HG03095 (cell line): Measurements from ENCODE around the gene ABCC5.
"Not testable (repeated sequence)": the region's sequence is repeated elsewhere in the genome, so short reads cannot be mapped to it uniquely, and the experiment has no call there.

Source experiments
- ATAC-seq: cut with Tn5 transposase; IDR thresholded peaks from one replicate; pipeline ENCODE4 v1.9.1; 2021; ENCODE audit warnings: moderate library complexity; ENCODE audit not compliant: unreplicated experiment

Gene ABCC5

DNA sequence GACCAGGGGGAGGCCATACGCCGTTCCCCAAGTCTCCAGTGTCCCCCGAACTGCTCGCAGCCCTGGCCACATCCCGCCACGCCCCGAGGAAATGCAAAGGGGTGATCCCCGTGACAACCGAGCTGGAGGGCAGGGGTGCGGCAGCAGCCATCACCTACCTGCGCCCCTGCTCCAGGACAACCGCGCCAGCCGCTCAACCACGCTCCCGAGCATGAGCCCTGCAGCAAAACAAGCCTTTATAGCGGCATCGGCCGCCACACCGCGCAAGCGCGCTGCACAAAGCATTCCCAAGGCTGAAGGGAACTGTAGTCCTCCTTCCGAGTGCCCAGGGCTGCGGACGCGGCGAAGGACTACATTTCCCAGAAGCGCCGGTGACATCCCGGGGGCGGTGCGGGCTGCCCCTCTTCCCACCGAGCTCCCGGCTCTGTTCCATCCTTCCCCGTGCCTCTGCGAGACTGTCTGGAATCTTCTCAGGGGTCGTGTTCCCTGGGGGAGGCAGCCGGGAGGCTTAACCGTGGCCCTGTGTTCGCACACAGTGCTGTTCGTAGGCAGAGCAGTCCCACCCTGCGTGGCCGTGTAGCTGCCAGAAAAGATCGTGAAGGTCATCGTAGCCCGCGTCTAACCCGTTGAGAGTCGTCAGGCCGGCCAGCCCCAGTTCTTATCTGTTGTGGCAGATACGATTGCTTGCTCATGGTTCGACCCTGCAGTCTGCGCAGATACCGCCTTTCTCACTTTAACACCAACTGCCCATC is at the start of gene ABCC5:
TSS of gene ABCC5 (minus strand) at position 213 of the 752 bp plus-strand sequence. CDS start 3,492 bp downstream, outside the sequence.
- ATAC-seq = peak; percentile 97

DNA sequence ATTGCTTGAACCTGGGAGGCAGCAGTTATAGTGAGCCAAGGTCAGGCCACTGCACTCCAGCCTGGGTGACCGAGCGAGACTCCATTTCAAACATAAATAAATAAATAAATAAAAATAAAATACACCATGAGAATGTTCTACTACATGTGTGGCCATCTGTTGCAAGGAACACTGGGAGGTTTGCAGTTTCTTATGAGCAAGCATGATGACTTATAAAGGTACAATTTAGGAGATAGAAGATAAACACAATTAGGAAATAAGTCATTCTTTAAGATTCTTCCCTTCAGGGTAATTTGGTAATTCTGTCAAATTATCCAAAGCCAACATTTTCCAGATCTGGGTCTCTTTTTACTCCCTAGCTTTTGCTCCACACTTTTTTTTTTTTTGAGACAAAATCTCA is 48.5 kb upstream of the ABCC5 start:
- no peak for ATAC-seq

DNA sequence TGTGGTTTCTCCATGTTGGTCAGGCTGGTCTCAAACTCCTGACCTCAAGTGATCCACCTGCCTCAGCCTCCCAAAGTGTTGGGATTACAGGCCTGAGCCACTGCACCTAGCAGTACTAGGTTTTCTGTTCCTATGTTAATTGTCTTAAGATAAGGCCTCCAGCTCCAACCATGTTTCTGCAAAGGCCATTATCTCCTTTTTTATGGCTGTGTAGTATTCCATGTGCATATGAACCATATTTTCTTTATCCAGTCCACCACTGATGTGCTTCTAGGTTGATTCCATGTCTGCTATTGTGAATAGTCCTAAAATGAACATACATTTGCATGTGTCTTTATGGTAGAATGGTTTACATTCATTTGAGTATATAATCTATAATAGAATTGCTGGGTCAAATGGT is 45.0 kb upstream of the ABCC5 start:
- no peak for ATAC-seq

DNA sequence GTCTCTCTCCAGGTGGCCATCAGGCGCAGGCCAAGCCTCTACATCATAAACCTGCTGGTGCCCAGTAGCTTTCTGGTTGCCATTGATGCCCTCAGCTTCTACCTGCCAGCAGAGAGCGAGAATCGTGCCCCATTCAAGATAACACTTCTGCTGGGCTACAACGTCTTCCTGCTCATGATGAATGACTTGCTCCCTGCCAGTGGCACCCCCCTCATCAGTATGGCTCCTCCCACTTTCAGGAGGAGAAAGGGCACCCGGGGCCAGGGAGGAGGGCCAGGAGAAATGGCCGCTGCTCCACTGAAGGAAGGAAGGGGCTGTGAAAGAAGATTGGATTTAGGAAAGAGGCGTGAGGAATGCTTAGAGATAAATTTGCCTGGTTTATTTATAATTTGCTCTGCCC is 41.7 kb upstream of the ABCC5 start:
- ATAC-seq = no peak

DNA sequence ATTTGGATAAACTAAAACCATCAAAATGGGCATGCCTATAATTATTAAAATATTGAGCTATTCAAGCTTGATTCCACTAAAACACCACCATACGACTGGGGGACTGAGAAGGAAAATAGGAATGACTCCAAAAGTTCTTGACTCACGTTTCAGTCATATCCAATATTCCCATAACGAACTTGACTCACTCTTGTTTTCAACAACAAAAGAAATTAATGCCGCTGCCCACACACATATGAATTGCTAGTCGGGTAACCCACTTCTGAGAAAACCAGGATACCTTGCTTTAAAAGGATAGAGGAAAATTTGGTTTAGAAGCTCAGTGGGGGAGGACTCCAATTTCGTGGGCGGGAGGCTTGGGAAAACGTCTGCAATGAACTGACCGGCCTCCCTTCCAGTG is 40.3 kb upstream of the ABCC5 start:
- ATAC-seq = no peak

DNA sequence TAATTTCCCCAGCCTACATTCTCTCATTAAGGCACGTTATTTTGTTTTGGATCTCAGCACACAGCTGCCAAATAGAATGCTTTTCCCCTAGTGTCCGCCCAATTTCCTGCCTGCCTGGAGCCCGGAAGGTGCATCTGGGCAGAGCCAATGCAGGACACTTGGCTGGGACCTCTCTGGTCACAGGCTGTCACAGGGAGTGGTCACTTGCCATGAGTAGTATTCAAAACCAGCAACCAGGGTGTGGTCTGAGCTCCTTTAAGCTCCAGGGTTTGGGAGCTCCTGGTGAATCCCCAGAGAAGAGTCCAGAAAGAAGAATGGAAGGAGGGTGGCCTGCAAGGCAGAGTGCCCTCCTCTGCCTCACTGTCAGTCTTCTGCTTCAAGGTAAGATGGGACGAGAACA is 35.1 kb upstream of the ABCC5 start, which contains the start of gene HTR3C:
TSS of gene HTR3C (plus strand) at position 281 of the 400 bp plus-strand sequence. CDS start at position 315, 34 bp downstream.
- no peak for ATAC-seq

DNA sequence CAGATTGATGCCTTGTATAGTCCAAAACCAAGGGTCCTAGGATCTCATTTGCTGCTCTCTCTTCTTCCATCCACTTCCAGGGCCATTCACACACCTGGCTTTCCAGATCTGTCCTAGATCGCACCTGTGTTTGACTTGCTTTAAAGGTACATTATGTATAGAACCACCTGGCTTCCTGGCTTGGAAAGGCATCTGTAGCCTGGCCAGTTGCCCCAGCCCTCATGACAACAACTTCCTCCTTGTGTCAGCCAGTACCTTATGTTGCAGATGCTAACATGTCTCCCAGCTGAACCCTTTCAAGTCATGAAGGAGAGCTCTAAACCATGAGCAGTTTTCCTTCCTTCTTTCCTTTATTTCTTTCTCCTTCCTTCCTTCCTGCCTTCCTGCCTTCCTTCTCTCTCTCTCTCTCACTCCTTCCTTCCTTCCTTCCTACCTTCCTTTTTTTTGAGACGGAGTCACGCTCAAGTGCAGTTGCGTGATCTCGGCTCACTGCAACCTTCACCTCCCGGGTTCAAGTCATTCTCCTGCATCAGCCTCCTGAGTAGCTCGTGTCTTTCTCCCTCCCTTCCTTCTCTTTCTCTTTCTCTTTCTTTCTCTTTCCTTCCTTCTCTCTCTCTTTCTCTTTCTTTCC is 32.6 kb upstream of the ABCC5 start:
- ATAC-seq = no peak

DNA sequence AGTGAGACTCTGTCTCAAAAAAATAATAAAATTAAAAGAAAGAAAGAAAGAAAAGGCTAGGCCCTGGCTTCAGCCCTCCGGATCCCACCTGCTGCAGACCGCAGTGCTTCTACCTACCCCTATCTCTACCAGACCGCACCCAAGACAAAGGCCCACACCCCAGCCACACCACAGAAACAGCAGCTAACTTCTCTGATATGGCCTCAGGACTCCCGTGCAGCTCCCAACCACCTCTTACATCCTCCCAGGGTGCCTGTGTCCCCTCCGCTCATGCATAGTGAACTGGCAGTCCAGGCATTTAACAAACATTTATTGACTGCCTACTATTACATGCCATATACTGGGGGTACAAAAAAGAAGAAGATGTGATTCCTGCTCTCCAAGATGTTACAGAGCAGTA is 28.3 kb upstream of the ABCC5 start:
- no peak for ATAC-seq

DNA sequence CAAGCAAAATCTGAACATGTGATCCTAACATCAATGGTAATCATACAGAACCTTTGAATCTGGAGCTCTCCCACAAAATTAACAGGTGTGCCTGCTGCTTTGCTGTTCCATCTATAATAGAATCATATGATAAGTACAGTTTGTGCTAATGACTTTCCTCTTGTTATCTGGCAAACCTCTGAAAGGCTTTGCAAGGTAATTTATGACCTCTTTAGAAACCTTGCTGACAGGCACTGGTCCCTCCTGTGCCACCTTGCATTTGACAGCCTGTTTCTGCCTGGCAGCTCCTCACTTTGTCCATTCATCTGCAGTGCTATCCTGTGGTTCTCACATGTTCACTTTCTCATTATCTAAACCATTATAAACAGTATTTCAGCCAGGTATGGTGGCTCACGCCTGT is 24.9 kb upstream of the ABCC5 start:
- ATAC-seq = no peak

DNA sequence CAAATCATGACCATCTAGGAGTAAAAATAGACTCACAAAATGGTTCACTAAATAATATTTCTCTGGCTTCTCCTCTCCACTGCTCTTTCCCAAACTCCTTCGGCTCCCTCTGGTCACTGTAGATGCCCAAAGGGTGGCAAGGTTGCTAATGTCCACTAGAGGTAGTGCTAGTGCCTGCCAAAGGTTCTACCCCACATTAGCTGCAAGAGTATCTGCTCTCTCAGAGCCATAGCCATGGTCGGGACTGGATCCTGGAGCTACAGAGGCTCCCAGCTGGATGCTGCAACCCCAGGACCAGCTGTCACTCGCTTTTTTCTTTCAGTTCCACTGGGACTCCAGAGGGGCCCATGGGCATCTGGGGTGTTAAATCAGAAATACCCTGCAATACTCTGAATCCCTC is 22.3 kb upstream of the ABCC5 start:
- no peak for ATAC-seq

DNA sequence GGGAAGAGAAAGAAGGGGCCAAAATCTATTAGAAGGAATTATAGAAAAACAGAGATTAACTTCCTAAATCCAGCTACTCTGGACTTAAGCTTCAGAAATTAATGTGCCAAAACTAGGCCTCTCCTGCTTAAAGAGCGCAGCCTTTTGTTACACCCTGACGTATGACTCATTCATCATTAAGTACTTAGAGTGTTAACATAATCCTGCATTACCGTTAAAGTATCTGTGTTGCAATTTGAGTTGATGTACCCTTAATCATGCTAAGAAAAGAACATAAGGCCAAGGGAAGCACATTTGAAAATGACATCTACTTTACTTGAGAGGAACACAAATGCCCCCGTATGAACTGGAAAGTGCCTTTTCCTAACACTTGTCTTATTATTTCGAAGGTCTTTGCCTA is 21.7 kb upstream of the ABCC5 start:
- ATAC-seq = no peak

DNA sequence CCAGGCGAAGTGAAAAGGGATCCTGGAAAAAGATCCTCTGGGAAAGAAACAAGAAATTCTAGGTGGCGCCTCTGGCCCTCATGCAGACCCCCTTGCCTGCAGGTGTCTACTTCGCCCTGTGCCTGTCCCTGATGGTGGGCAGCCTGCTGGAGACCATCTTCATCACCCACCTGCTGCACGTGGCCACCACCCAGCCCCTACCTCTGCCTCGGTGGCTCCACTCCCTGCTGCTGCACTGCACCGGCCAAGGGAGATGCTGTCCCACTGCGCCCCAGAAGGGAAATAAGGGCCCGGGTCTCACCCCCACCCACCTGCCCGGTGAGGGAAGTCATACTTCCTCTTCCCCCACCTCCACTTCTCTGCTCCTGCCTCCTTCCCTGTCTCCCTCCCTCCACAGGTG is 20.6 kb upstream of the ABCC5 start:
- not testable (repeated sequence) for ATAC-seq

DNA sequence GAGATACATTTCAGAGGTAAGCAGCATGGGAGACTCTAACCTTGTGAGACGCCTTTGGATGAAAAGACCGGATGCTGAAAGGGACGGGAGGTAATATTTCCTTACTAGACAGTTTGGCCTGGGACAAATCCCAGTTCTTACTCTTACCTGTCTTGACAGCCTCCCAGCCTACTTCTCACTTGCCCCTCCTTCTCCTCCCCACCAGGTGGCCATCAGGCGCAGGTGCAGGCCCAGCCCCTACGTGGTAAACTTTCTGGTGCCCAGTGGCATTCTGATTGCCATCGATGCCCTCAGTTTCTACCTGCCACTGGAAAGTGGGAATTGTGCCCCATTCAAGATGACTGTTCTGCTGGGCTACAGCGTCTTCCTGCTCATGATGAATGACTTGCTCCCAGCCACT is 20.1 kb upstream of the ABCC5 start:
- ATAC-seq = no peak

DNA sequence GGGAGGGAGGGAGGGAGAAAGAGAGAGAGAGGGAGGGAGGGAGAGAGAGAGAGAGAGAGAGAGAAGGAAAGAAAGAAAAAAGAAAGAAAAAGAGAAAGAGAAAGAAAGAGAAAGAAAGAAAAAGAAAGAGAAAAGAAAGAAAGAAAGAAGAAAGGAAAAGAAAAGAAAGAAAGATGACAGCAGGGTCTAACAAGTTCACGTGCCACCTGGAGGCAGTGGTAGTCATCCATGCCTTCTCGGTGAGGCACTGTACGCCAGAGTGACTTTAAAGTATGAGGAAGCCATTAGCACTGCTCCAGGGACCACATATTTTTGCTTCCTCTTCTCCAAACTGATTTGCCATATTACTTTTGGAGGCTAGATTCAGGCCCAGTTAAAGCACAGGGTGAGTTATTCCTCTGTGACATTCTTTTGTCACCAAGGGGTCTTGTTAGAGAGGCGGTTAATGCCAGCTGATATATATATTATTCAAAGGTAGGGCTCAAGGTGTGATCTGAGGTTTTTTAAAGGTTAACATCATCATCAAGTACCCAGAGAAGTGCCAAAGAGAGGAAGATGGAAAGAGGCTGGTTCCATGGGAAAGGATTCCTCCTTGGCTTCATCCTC is 13.6 kb upstream of the ABCC5 start, which contains the start of gene HTR3D:
TSS of gene HTR3D (plus strand) at position 556 of the 606 bp plus-strand sequence. CDS start at position 556, 0 bp downstream.
- ATAC-seq = no peak

DNA sequence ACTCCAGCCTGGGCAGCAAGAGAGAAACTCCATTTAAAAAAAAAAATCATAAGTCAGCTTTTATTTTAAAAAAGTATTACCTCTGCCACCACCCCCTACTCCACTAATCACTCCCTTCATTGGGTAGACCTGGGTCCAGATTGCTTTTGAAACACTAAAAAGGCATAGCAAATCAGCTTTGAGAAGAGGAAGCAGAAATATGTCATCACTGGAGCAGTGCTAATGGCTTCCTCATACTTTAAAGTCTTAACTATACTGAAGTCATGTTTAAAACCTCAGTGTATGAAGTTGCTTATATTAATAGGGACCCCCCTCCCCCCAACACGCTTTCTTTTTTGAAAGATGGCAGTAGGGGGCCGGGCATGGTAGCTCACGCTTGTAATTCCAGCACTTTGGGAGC is 12.9 kb upstream of the ABCC5 start:
- ATAC-seq = no peak

DNA sequence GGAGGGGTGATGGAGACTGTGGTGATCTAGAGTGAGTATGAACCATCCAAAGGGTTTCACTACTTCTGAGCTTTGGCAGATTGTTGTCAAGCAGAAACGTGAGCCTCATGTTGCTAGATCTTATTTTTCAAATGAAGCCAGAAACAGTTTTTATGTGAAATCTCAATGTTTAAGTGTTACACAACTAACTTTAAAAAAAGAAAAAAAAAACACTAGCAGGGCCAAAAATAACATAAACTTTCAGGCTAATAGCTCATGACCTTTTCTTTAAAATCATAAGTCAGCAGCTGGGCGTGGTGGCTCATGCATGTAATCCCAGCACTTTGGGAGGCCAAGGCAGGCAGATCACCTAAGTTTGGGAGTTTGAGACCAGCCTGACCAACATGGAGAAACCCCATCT is 11.8 kb upstream of the ABCC5 start:
- no peak for ATAC-seq

DNA sequence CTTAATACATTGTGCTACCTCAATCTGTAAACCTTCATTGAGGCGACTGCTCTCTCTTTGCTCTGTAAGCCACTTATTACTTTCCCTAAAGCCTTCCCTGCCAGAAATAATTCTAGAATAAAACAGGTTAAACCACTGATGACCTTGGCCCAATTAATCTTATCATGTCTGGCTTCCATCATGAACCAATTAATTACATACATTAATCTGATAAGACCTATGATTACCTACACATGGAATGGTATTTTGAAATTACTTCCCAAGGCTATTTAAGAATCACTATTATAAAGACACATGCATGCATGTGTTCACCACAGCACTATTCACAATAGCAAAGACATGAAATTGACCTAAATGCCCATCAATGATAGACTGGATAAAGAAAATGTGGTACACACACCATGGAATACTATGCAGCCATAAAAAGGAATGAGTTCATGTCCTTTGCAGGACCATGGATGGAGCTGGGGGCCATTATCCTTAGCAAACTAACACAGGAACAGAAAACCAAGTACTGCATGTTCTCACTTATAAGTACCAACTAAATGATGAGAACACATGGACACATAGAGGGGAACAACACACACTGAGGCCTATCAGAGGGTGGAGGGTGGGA is 10.7 kb upstream of the ABCC5 start:
- ATAC-seq = not testable (repeated sequence)

DNA sequence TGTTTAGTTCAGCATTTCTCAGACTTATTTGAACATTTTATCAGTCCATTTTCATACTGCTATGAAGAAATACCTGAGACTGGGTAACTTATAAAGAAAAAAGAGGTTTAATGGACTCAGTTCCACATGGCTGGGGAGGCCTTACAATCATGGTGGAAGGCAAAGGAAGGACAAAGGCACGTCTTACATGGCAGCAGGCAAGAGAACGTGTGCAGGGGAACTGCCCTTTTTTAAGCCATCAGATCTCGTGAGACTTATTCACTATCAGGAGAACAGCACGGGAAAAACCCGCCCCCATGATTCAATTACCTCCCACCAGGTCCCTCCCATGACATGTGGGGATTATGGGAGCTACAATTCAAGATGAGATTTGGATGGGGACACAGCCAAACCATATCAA is 7.6 kb upstream of the ABCC5 start:
- not testable (repeated sequence) for ATAC-seq

DNA sequence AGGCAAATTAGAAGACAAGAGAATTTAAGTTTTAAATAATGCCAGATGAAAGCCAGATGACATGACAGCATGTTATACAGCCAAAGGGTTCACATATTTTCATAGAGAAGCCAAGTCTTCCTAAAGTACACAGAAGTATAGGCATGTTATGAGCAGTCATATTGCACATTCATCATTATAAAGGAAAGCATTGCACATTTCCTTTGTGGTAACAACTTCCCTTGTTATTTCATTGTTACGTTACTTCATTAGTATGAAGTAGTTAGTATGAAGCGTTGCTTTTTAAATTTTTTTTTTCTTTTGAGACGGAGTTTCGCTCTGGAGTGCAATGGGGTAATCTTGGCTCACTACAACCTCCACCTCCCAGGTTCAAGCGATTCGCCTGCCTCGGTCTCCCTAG is 4.6 kb upstream of the ABCC5 start:
- ATAC-seq = no peak

DNA sequence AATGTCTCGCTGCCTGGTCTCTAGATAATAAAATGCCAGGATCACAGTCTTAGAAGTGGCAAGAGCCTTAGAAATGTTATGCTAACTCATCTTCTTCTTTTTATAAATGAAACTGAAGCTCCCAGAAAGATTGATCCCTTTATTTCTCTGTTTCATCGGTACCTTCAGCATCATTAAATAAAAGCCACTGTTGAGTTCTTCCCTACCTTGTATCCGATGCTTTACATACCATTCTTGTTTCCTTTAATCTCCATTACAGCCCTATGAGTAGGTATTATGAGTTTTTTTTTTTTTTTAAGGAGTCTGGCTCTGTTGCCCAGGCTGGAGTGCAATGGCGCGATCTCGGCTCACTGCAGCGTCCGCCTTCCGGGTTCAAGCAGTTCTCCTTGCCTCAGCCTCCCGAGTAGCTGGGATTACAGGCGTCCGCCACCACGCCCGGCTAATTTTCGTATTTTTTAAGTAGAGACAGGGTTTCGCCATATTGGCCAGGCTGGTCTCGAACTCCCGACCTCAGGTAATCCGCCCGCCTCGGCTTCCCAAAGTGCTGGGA is 815 bp upstream of the ABCC5 start:
- ATAC-seq = no peak
